Measurements from ENCODE around the gene MRLN. TPM values are rescaled to one million over a fixed set of nuclear protein-coding genes. Genes with fewer than 3 reads are reported as not detected.
"Not testable (repeated sequence)": the region's sequence is repeated elsewhere in the genome, so short reads cannot be mapped to it uniquely, and the experiment has no call there.

The MRLN gene
- total RNA-seq, 1 experiment from 2014 or later, result not detected

DNA sequence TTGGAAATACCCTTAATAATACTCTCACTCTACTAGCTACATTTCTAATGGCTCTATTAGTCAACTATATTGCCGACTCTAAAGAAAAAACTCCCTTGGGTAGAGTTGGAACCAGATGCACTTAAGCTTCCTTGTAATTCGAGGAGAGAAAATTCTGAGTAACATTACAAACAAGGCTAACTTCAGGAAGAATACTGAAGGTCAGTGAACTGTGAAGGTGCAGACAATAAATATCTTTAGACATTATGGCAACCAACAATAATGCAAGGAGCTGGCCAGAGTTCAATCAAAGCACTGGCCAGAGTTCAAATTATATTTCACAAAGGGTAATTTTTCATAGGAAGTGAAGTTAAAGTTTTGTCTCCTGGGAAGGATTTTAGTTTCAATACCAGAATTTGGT lies 40.7 kb upstream of the MRLN start:
- Histone ChIP-seq H3K4me3 (ENCODE audit: low read depth, low read length, poor library complexity, severe bottlenecking) (no peak overlapping the region), H3K9me3 (ENCODE audit: low read depth, low read length, poor library complexity, severe bottlenecking) (no peaks in the 10 kb centered on the region), H3K4me1 (ENCODE audit: insufficient read depth, low read length, poor library complexity, severe bottlenecking) (no peaks in the 10 kb centered on the region), H3K27me3 (replicated peaks; ENCODE audit: insufficient read depth, low read depth, low read length, poor library complexity) (no peaks in the 10 kb centered on the region), H3K27ac (ENCODE audit: low read depth, low read length, poor library complexity, severe bottlenecking) (no peak overlapping the region), H3K36me3 (ENCODE audit: insufficient read depth, low read length, poor library complexity, severe bottlenecking) (peaks cover 2% of the 10 kb centered on the region)
- intact Hi-C loops (cut with micrococcal nuclease; ENCODE audit: unreplicated experiment), result no loop called here
- no TSS peak for BruUV-seq (replicated peaks)
- POLR2A ChIA-PET (ENCODE audit: low non-redundant PET), result interaction anchor here (0.7 kb wide), 1 partner anchor 39 kb away, joined by 5 read pairs; no protein-coding TSS in a partner anchor
- no peak for TF ChIP-seq CTCF (conservative IDR thresholded peaks at IDR 0.05; ENCODE audit: low read depth, low read length)
- TF ChIP-seq EZH2 (IDR thresholded peaks at IDR 0.05; ENCODE audit: borderline replicate concordance, low read depth, low read length, poor library complexity, severe bottlenecking), result no peak
- DNase-seq (ENCODE audit: low spot score), result no peak
- CTCF ChIA-PET, result no interaction called here

DNA sequence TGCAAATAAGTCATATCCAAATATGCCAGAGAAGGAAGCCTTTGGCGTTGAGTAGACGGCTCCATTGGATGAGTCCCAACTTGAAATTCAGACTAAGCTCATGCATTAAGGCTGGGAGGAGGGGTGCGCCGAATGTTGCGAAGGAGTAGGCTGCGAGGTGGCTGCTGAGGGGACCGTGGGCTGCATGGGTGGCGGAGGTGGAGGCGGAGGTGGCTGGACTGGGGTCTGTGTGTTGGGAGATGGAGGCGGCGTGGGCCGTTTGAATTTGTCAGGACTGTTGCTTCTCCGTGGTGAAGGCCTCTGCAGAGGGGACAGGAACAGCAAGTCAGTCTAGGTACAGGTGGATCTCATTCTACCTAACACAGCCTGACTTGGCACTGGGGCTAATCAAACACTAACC lies 39.6 kb upstream of the MRLN start:
- intact Hi-C loops (cut with micrococcal nuclease; ENCODE audit: unreplicated experiment), result no loop called here
- Histone ChIP-seq H3K36me3 (ENCODE audit: insufficient read depth, low read length, poor library complexity, severe bottlenecking) (peaks cover 2% of the 10 kb centered on the region), H3K4me3 (ENCODE audit: low read depth, low read length, poor library complexity, severe bottlenecking) (no peak overlapping the region), H3K9me3 (ENCODE audit: low read depth, low read length, poor library complexity, severe bottlenecking) (no peaks in the 10 kb centered on the region), H3K27ac (ENCODE audit: low read depth, low read length, poor library complexity, severe bottlenecking) (no peak overlapping the region), H3K4me1 (ENCODE audit: insufficient read depth, low read length, poor library complexity, severe bottlenecking) (no peaks in the 10 kb centered on the region), H3K27me3 (replicated peaks; ENCODE audit: insufficient read depth, low read depth, low read length, poor library complexity) (no peaks in the 10 kb centered on the region)
- DNase-seq (ENCODE audit: low spot score), result no peak
- CTCF ChIA-PET, result no interaction called here
- no TSS peak for BruUV-seq (replicated peaks)
- POLR2A ChIA-PET (ENCODE audit: low non-redundant PET), result no interaction called here
- no peak for TF ChIP-seq CTCF (conservative IDR thresholded peaks at IDR 0.05; ENCODE audit: low read depth, low read length)
- no peak for TF ChIP-seq EZH2 (IDR thresholded peaks at IDR 0.05; ENCODE audit: borderline replicate concordance, low read depth, low read length, poor library complexity, severe bottlenecking)

DNA sequence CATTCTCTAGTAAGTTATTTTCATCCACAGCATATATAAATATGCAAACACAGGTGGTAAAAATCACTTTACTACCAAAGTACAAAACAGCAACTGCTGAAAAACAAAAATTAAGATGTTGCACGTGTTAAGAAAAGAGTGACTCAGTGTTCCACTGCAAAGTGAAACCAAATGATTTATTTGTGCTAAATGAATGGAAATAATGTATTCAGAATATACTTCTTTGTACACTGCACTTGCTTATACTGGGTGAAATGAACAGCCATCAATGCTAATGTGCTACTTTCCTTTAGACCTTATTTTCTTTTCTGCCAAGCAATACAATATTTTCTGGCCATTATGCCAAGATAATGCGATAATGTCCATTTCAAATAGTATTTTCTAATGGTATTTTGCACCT lies 38.3 kb upstream of the MRLN start:
- Histone ChIP-seq H3K4me1 (ENCODE audit: insufficient read depth, low read length, poor library complexity, severe bottlenecking) (no peaks in the 10 kb centered on the region), H3K36me3 (ENCODE audit: insufficient read depth, low read length, poor library complexity, severe bottlenecking) (peaks cover 2% of the 10 kb centered on the region), H3K27ac (ENCODE audit: low read depth, low read length, poor library complexity, severe bottlenecking) (no peak overlapping the region), H3K9me3 (ENCODE audit: low read depth, low read length, poor library complexity, severe bottlenecking) (no peaks in the 10 kb centered on the region), H3K27me3 (replicated peaks; ENCODE audit: insufficient read depth, low read depth, low read length, poor library complexity) (no peaks in the 10 kb centered on the region), H3K4me3 (ENCODE audit: low read depth, low read length, poor library complexity, severe bottlenecking) (no peak overlapping the region)
- no TSS peak for BruUV-seq (replicated peaks)
- DNase-seq (ENCODE audit: low spot score), result no peak
- intact Hi-C loops (cut with micrococcal nuclease; ENCODE audit: unreplicated experiment), result no loop called here
- ChIA-PET CTCF (no interaction called here), POLR2A (ENCODE audit: low non-redundant PET) (no interaction called here)
- no peak for TF ChIP-seq CTCF (conservative IDR thresholded peaks at IDR 0.05; ENCODE audit: low read depth, low read length)
- no peak for TF ChIP-seq EZH2 (IDR thresholded peaks at IDR 0.05; ENCODE audit: borderline replicate concordance, low read depth, low read length, poor library complexity, severe bottlenecking)

DNA sequence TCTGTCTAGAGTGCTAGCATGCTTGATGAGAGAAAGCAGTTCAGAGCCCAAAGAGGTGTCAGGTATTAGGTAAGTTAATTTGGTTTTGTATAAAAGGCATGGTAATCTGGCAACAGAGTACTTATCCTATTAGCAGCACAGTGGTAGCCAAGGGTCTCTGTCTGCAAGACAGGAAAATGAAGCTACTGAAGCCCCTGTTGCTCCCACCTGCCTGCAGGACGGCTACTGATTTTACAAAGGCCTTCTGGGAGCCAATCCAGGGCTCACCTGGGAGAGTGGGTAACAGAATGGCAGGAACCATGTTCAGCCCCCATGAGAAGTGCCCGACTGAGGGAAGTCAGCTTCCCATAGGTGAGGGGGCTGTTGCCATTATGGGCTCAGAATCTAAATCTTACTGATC lies 36.8 kb upstream of the MRLN start:
- H3K4me3 ChIP-seq (ENCODE audit: low read depth, low read length, poor library complexity, severe bottlenecking); H3K27me3 ChIP-seq (replicated peaks; ENCODE audit: insufficient read depth, low read depth, low read length, poor library complexity); intact Hi-C loops (cut with micrococcal nuclease; ENCODE audit: unreplicated experiment); DNase-seq (ENCODE audit: low spot score); H3K36me3 ChIP-seq (ENCODE audit: insufficient read depth, low read length, poor library complexity, severe bottlenecking); H3K27ac ChIP-seq (ENCODE audit: low read depth, low read length, poor library complexity, severe bottlenecking); BruUV-seq (replicated peaks); H3K9me3 ChIP-seq (ENCODE audit: low read depth, low read length, poor library complexity, severe bottlenecking); POLR2A ChIA-PET (ENCODE audit: low non-redundant PET); H3K4me1 ChIP-seq (ENCODE audit: insufficient read depth, low read length, poor library complexity, severe bottlenecking): not testable (repeated sequence)
- CTCF ChIA-PET, result interaction anchor here (0.6 kb wide), 1 partner anchor 8 kb away, joined by 3 read pairs; no protein-coding TSS in a partner anchor

DNA sequence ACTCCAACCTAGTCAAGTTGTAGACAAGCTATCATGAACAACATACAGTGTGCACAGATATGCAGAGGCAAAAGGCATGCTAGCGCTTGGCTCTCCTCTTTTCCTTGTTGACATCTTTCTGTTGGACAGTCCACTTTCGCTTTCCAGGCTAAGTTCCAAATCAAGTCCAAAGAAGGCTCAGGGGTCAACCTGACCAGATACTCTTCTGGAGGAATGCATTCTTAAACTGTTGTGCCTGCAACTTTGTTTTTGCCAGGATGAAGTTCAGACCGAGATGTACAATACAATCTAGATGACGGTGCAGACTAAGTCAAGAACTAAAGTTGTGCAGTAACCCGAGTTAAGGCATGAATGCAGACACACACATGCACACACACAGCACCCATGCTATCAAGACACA lies 35.7 kb upstream of the MRLN start:
- BruUV-seq (replicated peaks); H3K27ac ChIP-seq (ENCODE audit: low read depth, low read length, poor library complexity, severe bottlenecking); H3K4me3 ChIP-seq (ENCODE audit: low read depth, low read length, poor library complexity, severe bottlenecking); H3K36me3 ChIP-seq (ENCODE audit: insufficient read depth, low read length, poor library complexity, severe bottlenecking); DNase-seq (ENCODE audit: low spot score); H3K9me3 ChIP-seq (ENCODE audit: low read depth, low read length, poor library complexity, severe bottlenecking); POLR2A ChIA-PET (ENCODE audit: low non-redundant PET); intact Hi-C loops (cut with micrococcal nuclease; ENCODE audit: unreplicated experiment); H3K27me3 ChIP-seq (replicated peaks; ENCODE audit: insufficient read depth, low read depth, low read length, poor library complexity); CTCF ChIA-PET; H3K4me1 ChIP-seq (ENCODE audit: insufficient read depth, low read length, poor library complexity, severe bottlenecking): not testable (repeated sequence)

GRCh38 chr10:59787032-59787431 lies 33.8 kb upstream of the MRLN start:
- H3K27ac ChIP-seq (ENCODE audit: low read depth, low read length, poor library complexity, severe bottlenecking); H3K4me1 ChIP-seq (ENCODE audit: insufficient read depth, low read length, poor library complexity, severe bottlenecking); DNase-seq (ENCODE audit: low spot score); BruUV-seq (replicated peaks); H3K9me3 ChIP-seq (ENCODE audit: low read depth, low read length, poor library complexity, severe bottlenecking); H3K27me3 ChIP-seq (replicated peaks; ENCODE audit: insufficient read depth, low read depth, low read length, poor library complexity); intact Hi-C loops (cut with micrococcal nuclease; ENCODE audit: unreplicated experiment); H3K36me3 ChIP-seq (ENCODE audit: insufficient read depth, low read length, poor library complexity, severe bottlenecking); CTCF ChIA-PET; POLR2A ChIA-PET (ENCODE audit: low non-redundant PET); H3K4me3 ChIP-seq (ENCODE audit: low read depth, low read length, poor library complexity, severe bottlenecking): not testable (repeated sequence)

All from A673 (cell line).